HepG2 (cell line): ENCODE results near the gene EZH1. TPM values are rescaled to one million over a fixed set of nuclear protein-coding genes. Genes with fewer than 3 reads are reported as not detected.

ENCODE experiments used
- ATF6 ChIP-seq: sonication (generic); formaldehyde crosslinking; conservative IDR thresholded peaks from 2 replicates; pipeline ENCODE4 v1.4.0; 2020; ENCODE audit warnings: missing genetic modification reagents
- MEIS1 ChIP-seq: sonication (generic); formaldehyde crosslinking; IDR thresholded peaks from 2 replicates; pipeline ENCODE4 v1.9.0; 2021; ENCODE audit warnings: mild to moderate bottlenecking, missing genetic modification reagents, moderate library complexity, borderline replicate concordance
- NR3C1 ChIP-seq: sonication (generic); formaldehyde crosslinking; IDR thresholded peaks from 2 replicates; pipeline ENCODE4 v1.4.0; 2020; ENCODE audit warnings: missing genetic modification reagents
- PHF8 ChIP-seq: sonication (generic); formaldehyde crosslinking; IDR thresholded peaks from 2 replicates; pipeline ENCODE4 v1.5.0; 2020; ENCODE audit warnings: missing genetic modification reagents
- POLR2AphosphoS5 ChIP-seq: IDR thresholded peaks from 2 replicates; pipeline ENCODE4 v1.6.1; 2012; ENCODE audit warnings: low read depth, low read length
- SAFB2 ChIP-seq: sonication (generic); formaldehyde crosslinking; IDR thresholded peaks from 2 replicates; pipeline ENCODE4 v1.5.1; 2020; ENCODE audit warnings: missing genetic modification reagents, low read depth, mild to moderate bottlenecking, borderline replicate concordance
- SRF ChIP-seq: IDR thresholded peaks from 2 replicates; pipeline ENCODE4 v1.6.1; 2011; ENCODE audit warnings: mild to moderate bottlenecking, low read depth, low read length, moderate library complexity
- YEATS2 ChIP-seq: sonication (generic); formaldehyde crosslinking; IDR thresholded peaks from 2 replicates; pipeline ENCODE4 v1.4.0; 2020; ENCODE audit warnings: missing genetic modification reagents, borderline replicate concordance
- ZFAT ChIP-seq: sonication (generic); formaldehyde crosslinking; conservative IDR thresholded peaks from 2 replicates; pipeline ENCODE4 v1.8.1; 2023; ENCODE audit warnings: missing genetic modification reagents, inconsistent platforms
- ZMYM2 ChIP-seq: sonication (generic); formaldehyde crosslinking; IDR thresholded peaks from 2 replicates; pipeline ENCODE4 v1.8.0; 2022; ENCODE audit warnings: mild to moderate bottlenecking, missing genetic modification reagents
- ZNF20 ChIP-seq: sonication (generic); formaldehyde crosslinking; IDR thresholded peaks from 2 replicates; pipeline ENCODE4 v1.4.0; 2020; ENCODE audit warnings: mild to moderate bottlenecking, moderate library complexity, missing genetic modification reagents
- ZNF354B ChIP-seq: sonication (generic); formaldehyde crosslinking; IDR thresholded peaks from 2 replicates; pipeline ENCODE4 v1.8.0; 2022; ENCODE audit warnings: mild to moderate bottlenecking, missing genetic modification reagents
- ZNF547 ChIP-seq: sonication (generic); formaldehyde crosslinking; IDR thresholded peaks from 2 replicates; pipeline ENCODE4 v1.5.1; 2020; ENCODE audit warnings: mild to moderate bottlenecking, missing genetic modification reagents
- ZNF629 ChIP-seq: sonication (generic); formaldehyde crosslinking; conservative IDR thresholded peaks from 2 replicates; pipeline ENCODE4 v1.5.0; 2020; ENCODE audit warnings: missing genetic modification reagents
- ZNF747 ChIP-seq: sonication (generic); formaldehyde crosslinking; IDR thresholded peaks from 2 replicates; pipeline ENCODE4 v1.8.1; 2023; ENCODE audit warnings: missing genetic modification reagents, mild to moderate bottlenecking, borderline replicate concordance
- ZNF782 ChIP-seq: sonication (generic); formaldehyde crosslinking; IDR thresholded peaks from 2 replicates; pipeline ENCODE4 v1.4.0; 2020; ENCODE audit warnings: missing genetic modification reagents, mild to moderate bottlenecking, borderline replicate concordance
- ZSCAN21 ChIP-seq: sonication (generic); formaldehyde crosslinking; IDR thresholded peaks from 2 replicates; pipeline ENCODE4 v1.8.0; 2022; ENCODE audit warnings: mild to moderate bottlenecking, missing genetic modification reagents, moderate library complexity, borderline replicate concordance
- polyA plus RNA-seq, 8 experiments: library from polyadenylated mRNA; depleted of rRNA in 3 of 8; stranded (reverse) in 7 of 8; unstranded in 1 of 8; fragments of >200 nt; fragmentation: Illumina TruSeq in 4 of 8; extraction: Trizol in 4 of 8; gene quantifications; 2 replicates each; pipeline versions ENCODE4 v1.2.1 to v1.2.3, GENCODE V29; 2011 to 2016; ENCODE audit warnings: low read depth in 4 of 8, missing spikeins in 1 of 8, mixed read lengths in 1 of 8; ENCODE audit not compliant: insufficient read depth in 1 of 8
- total RNA-seq, 5 experiments: library from RNA; depleted of rRNA; stranded (reverse); fragments of >200 nt; fragmentation: Illumina TruSeq; extraction: Trizol; gene quantifications; 2 replicates each; pipeline ENCODE4 v1.2.3, GENCODE V29; 2016; ENCODE audit warnings: low read depth in 1 of 5
- TF ChIP-seq, protein P1 (sequence below): sonication (generic); formaldehyde crosslinking; IDR thresholded peaks from 2 replicates; pipeline ENCODE4 v1.4.0; 2020; ENCODE audit warnings: mild to moderate bottlenecking, missing genetic modification reagents

The EZH1 gene
- total and polyA plus RNA-seq, 2 of the 13 experiments (the other 11 are each of a cell fraction or from before 2014, with no cell fraction given) = 11.6 to 24.0 TPM

- no peak for TF ChIP-seq ZNF782 (CRISPR knock-in tag)
- TF ChIP-seq ZNF629 (CRISPR knock-in tag) = no peak
- TF ChIP-seq SRF = no peak
- peak; percentile 80; the same call in 1 of the 2 replicates for TF ChIP-seq YEATS2 (CRISPR knock-in tag)
- TF ChIP-seq ZNF547 (CRISPR knock-in tag) = peak; percentile 85
- TF ChIP-seq ZMYM2 (CRISPR knock-in tag) = no peak
- TF ChIP-seq MEIS1 = peak; percentile 44
- TF ChIP-seq SAFB2 (CRISPR knock-in tag) = peak; percentile 61; the same call in 1 of the 2 replicates
- TF ChIP-seq ATF6 (CRISPR knock-in tag) = no peak
- 0 out of 2 replicates have a peak, but pooled peaks have one; percentile 22 for TF ChIP-seq NR3C1 (CRISPR knock-in tag)
- TF ChIP-seq ZSCAN21 = 0 out of 2 replicates have a peak, but pooled peaks have one; percentile 44
- TF ChIP-seq ZFAT (CRISPR knock-in tag) = no peak
- no peak for TF ChIP-seq ZNF20 (CRISPR knock-in tag)
- peak; percentile 94 for TF ChIP-seq POLR2AphosphoS5
- TF ChIP-seq ZNF747 (CRISPR knock-in tag) = 0 out of 2 replicates have a peak, but pooled peaks have one; percentile 64
- no peak for TF ChIP-seq ZNF354B (CRISPR knock-in tag)
- TF ChIP-seq PHF8 (CRISPR knock-in tag) = peak; percentile 93
- TF ChIP-seq, protein P1, sequence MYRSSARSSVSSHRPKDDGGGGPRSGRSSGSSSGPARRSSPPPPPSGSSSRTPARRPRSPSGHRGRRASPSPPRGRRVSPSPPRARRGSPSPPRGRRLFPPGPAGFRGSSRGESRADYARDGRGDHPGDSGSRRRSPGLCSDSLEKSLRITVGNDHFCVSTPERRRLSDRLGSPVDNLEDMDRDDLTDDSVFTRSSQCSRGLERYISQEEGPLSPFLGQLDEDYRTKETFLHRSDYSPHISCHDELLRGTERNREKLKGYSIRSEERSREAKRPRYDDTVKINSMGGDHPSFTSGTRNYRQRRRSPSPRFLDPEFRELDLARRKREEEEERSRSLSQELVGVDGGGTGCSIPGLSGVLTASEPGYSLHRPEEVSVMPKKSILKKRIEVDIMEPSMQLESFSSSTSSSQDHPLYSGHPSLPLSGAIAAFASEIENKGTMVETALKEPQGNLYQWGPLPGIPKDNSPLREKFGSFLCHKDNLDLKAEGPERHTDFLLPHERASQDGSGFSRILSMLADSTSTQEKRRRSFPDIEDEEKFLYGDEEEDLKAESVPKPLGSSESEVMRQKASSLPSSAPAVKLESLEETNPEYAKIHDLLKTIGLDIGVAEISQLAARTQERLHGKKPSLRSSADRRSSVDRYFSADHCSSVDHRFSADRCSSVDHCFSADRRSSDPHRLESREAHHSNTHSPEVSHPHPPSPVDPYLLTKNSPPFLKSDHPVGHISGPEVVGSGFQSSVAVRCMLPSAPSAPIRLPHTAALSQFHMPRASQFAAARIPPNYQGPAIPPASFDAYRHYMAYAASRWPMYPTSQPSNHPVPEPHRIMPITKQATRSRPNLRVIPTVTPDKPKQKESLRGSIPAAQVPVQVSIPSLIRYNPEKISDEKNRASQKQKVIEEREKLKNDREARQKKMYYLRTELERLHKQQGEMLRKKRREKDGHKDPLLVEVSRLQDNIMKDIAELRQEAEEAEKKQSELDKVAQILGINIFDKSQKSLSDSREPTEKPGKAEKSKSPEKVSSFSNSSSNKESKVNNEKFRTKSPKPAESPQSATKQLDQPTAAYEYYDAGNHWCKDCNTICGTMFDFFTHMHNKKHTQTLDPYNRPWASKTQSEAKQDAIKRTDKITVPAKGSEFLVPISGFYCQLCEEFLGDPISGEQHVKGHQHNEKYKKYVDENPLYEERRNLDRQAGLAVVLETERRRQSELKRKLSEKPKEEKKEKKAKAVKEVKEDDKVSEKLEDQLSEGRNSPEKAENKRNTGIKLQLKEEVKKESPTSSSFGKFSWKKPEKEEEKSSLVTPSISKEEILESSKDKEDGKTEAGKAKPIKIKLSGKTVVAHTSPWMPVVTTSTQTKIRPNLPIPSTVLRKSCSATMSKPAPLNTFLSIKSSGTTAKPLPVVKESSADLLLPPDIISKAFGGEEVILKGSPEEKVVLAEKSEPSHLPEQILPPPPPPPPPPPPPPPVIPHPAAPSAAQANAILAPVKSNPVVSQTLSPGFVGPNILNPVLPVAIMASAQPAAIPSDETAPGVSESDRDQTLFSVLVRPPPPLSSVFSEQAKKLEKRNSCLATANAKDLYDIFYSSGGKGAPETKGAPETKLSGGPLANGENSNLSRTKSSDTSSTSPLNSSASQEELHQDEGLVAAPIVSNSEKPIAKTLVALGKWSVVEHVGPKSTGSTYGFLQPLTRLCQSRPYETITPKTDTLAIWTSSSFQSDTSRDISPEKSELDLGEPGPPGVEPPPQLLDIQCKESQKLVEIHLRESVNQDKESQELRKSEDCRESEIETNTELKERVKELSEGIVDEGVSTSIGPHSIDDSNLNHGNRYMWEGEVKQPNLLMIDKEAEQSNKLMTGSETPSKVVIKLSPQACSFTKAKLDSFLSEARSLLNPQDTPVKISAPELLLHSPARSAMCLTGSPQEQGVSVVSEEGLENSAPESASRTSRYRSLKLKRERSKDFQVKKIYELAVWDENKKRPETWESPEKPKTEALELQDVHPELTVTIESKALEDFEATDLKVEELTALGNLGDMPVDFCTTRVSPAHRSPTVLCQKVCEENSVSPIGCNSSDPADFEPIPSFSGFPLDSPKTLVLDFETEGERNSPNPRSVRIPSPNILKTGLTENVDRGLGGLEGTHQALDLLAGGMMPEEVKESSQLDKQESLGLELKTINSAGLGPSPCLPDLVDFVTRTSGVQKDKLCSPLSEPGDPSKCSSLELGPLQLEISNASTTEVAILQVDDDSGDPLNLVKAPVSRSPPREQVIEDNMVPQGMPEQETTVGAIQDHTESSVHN (CRISPR knock-in tag) = no peak
Observed at GRCh38 chr17:42659079-42659931, 85.5 kb downstream of the EZH1 start, which contains the start of gene TUBG2 (continued).
